CD14-positive monocyte (primary cell): ENCODE measurements around the gene TRABD2B. TPM values are rescaled to one million over a fixed set of nuclear protein-coding genes. Genes with fewer than 3 reads are reported as not detected.

Experiments used
- DNase-seq, 3 donors: peaks; one replicate each; pipeline ENCODE4 v3.0.0-alpha.2; 2011 to 2022
- H2AFZ ChIP-seq: 2 replicates; pipeline ENCODE4 v1.6.0; 2012; ENCODE audit warnings: mild to moderate bottlenecking, low read depth, low read length, inconsistent platforms; ENCODE audit not compliant: insufficient read depth, poor library complexity, severe bottlenecking
- H3K27ac ChIP-seq, 2 donors: 1 replicate in 1 of 2; 2 replicates in 1 of 2; pipeline ENCODE4 v1.5.1; 2012 to 2013; ENCODE audit warnings: low read length in 2 of 2, control low read depth in 1 of 2, inconsistent platforms in 1 of 2, low read depth in 1 of 2, mild to moderate bottlenecking in 1 of 2
- H3K27me3 ChIP-seq, 2 donors: one replicate each; pipeline versions ENCODE4 v1.6.0 to v1.6.1; 2011 to 2013; ENCODE audit warnings: low read length in 2 of 2; ENCODE audit not compliant: control insufficient read depth in 2 of 2, insufficient read depth in 2 of 2
- H3K36me3 ChIP-seq, 2 donors: replicated peaks in 1 of 2; 1 replicate in 1 of 2; 2 replicates in 1 of 2; pipeline versions ENCODE4 v1.5.1 to v1.6.1; 2012 to 2013; ENCODE audit warnings: low read length in 2 of 2, control low read depth in 1 of 2, inconsistent platforms in 1 of 2, mild to moderate bottlenecking in 1 of 2; ENCODE audit not compliant: insufficient read depth in 2 of 2, control insufficient read depth in 1 of 2
- H3K4me1 ChIP-seq, 2 donors: 1 replicate in 1 of 2; 2 replicates in 1 of 2; pipeline versions ENCODE4 v1.5.1 to v1.6.1; 2012 to 2013; ENCODE audit warnings: low read length in 2 of 2, control low read depth in 1 of 2, inconsistent platforms in 1 of 2, mild to moderate bottlenecking in 1 of 2, moderate library complexity in 1 of 2; ENCODE audit not compliant: insufficient read depth in 2 of 2, control insufficient read depth in 1 of 2
- H3K4me2 ChIP-seq: replicated peaks from 2 replicates; pipeline ENCODE3; 2012; ENCODE audit warnings: low read length, moderate library complexity, mild to moderate bottlenecking; ENCODE audit not compliant: poor library complexity, severe bottlenecking; ENCODE audit errors: extremely low read depth
- H3K4me3 ChIP-seq, 3 experiments: fragments of 200-600 bp in 1 of 3; sonication (generic) in 1 of 3; replicated peaks in 1 of 3; 1 replicate in 2 of 3; 2 replicates in 1 of 3; pipeline ENCODE4 v1.5.1; 2011 to 2013; ENCODE audit warnings: low read length in 3 of 3, mild to moderate bottlenecking in 3 of 3, control low read depth in 2 of 3, low read depth in 2 of 3, inconsistent platforms in 1 of 3, moderate library complexity in 1 of 3
- H3K79me2 ChIP-seq: 2 replicates; pipeline ENCODE4 v1.6.0; 2012; ENCODE audit warnings: mild to moderate bottlenecking, control low read depth, inconsistent platforms, low read length, moderate library complexity; ENCODE audit not compliant: insufficient read depth
- H3K9ac ChIP-seq: 2 replicates; pipeline ENCODE4 v1.6.0; 2017; ENCODE audit warnings: low read length, mild to moderate bottlenecking; ENCODE audit not compliant: insufficient read depth, poor library complexity, severe bottlenecking
- H3K9me3 ChIP-seq, 2 donors: replicated peaks in 1 of 2; 1 replicate in 1 of 2; 2 replicates in 1 of 2; pipeline versions ENCODE4 v1.5.1 to v1.6.1; 2012 to 2013; ENCODE audit warnings: low read length in 2 of 2, control low read depth in 1 of 2; ENCODE audit not compliant: control insufficient read depth in 1 of 2, insufficient read depth in 1 of 2
- H4K20me1 ChIP-seq: 2 replicates; pipeline ENCODE4 v1.6.0; 2012; ENCODE audit warnings: mild to moderate bottlenecking, low read length, control low read depth, moderate library complexity; ENCODE audit not compliant: insufficient read depth
- H3K27ac Mint-ChIP-seq, 7 donors: one replicate each; pipeline ENCODE4 v1.8.0; 2020; ENCODE audit warnings: mild to moderate bottlenecking in 7 of 7, mixed read lengths in 7 of 7, moderate library complexity in 6 of 7, inconsistent platforms in 2 of 7
- H3K27me3 Mint-ChIP-seq, 3 donors: one replicate each; pipeline ENCODE4 v1.8.0; 2021 to 2022; ENCODE audit warnings: low read depth in 3 of 3, mild to moderate bottlenecking in 3 of 3, mixed read lengths in 3 of 3, moderate library complexity in 3 of 3, inconsistent platforms in 1 of 3
- H3K36me3 Mint-ChIP-seq, 2 donors: one replicate each; pipeline ENCODE4 v1.8.0; 2020; ENCODE audit warnings: mixed read lengths in 2 of 2, inconsistent platforms in 1 of 2, mild to moderate bottlenecking in 1 of 2
- H3K4me1 Mint-ChIP-seq: one replicate; pipeline ENCODE4 v1.8.0; 2020; ENCODE audit warnings: mild to moderate bottlenecking, mixed read lengths
- H3K4me3 Mint-ChIP-seq, 2 donors: one replicate each; pipeline ENCODE4 v1.8.0; 2020; ENCODE audit warnings: mild to moderate bottlenecking in 2 of 2, mixed read lengths in 2 of 2, moderate library complexity in 1 of 2
- H3K9me3 Mint-ChIP-seq, 7 donors: one replicate each; pipeline ENCODE4 v1.8.0; 2020 to 2022; ENCODE audit warnings: mixed read lengths in 7 of 7, mild to moderate bottlenecking in 6 of 7, moderate library complexity in 6 of 7, inconsistent platforms in 2 of 7
- WGBS: methylation state at CpG from one replicate; pipeline ENCODE4 v1.1.5; 2013; ENCODE audit warnings: missing lambda C conversion rate; ENCODE audit not compliant: insufficient coverage; 5-methylcytosine and 5-hydroxymethylcytosine counted together
- intact Hi-C, 2 donors: fragments of 100-400 bp; cut with micrococcal nuclease; formaldehyde crosslinking; loops; one replicate each; pipeline versions ENCODE4 v1.15.0 to v1.15.1; 2023
- polyA plus RNA-seq, 3 donors: library from polyadenylated mRNA; depleted of rRNA in 1 of 3; unstranded in 2 of 3; stranded (reverse) in 1 of 3; fragments of 300-500 nt in 2 of 3; fragments of >200 nt in 1 of 3; fragmentation: Illumina TruSeq in 2 of 3; gene quantifications; 1 replicate in 2 of 3; 2 replicates in 1 of 3; pipeline ENCODE4 v1.2.3, GENCODE V29; 2012 to 2021
- TF ChIP-seq, protein P1 (sequence below): fragments of 200-600 bp; IDR thresholded peaks from one replicate; pipeline ENCODE4 v1.8.0; 2022; ENCODE audit warnings: antibody characterized with exemption, mild to moderate bottlenecking

TRABD2B gene
- polyA plus RNA-seq, 3 donors = not detected

- H3K9me3 Mint-ChIP-seq = peaks cover 0 to 3% (median 0%) of the 10 kb centered on the region in 7 donors
- no peak overlapping the region for H3K4me3 ChIP-seq
- H3K9me3 ChIP-seq = peaks cover 0 to 6% of the 10 kb centered on the region in 2 donors
- no peaks in the 10 kb centered on the region for H4K20me1 ChIP-seq
- no peak overlapping the region for H3K27ac ChIP-seq
- no peaks in the 10 kb centered on the region for H3K36me3 Mint-ChIP-seq
- H2AFZ ChIP-seq = no peak overlapping the region
- TF ChIP-seq, protein P1, sequence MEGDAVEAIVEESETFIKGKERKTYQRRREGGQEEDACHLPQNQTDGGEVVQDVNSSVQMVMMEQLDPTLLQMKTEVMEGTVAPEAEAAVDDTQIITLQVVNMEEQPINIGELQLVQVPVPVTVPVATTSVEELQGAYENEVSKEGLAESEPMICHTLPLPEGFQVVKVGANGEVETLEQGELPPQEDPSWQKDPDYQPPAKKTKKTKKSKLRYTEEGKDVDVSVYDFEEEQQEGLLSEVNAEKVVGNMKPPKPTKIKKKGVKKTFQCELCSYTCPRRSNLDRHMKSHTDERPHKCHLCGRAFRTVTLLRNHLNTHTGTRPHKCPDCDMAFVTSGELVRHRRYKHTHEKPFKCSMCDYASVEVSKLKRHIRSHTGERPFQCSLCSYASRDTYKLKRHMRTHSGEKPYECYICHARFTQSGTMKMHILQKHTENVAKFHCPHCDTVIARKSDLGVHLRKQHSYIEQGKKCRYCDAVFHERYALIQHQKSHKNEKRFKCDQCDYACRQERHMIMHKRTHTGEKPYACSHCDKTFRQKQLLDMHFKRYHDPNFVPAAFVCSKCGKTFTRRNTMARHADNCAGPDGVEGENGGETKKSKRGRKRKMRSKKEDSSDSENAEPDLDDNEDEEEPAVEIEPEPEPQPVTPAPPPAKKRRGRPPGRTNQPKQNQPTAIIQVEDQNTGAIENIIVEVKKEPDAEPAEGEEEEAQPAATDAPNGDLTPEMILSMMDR = no peak
- peaks cover 14% of the 10 kb centered on the region for H3K4me1 Mint-ChIP-seq
- H3K27me3 ChIP-seq = peaks cover 32 to 76% of the 10 kb centered on the region in 2 donors
- intact Hi-C loops = loop anchor here (5.0 to 10.0 kb wide), 2 partner anchors 278 to 325 kb away; partner anchors contain the start of gene FOXD2 (in 1 of the 2)
- 82% methylated on average over 5 of the region's 16 CpGs for WGBS
- peak overlapping the region in 1 of 2 donors; percentile 11 for H3K4me3 Mint-ChIP-seq
- no peak for DNase-seq
- H3K27me3 Mint-ChIP-seq = peaks cover 66 to 68% (median 68%) of the 10 kb centered on the region in 3 donors
- H3K4me2 ChIP-seq = no peak overlapping the region
- no peaks in the 10 kb centered on the region for H3K79me2 ChIP-seq
- H3K36me3 ChIP-seq = no peaks in the 10 kb centered on the region
- H3K9ac ChIP-seq = no peak overlapping the region
- H3K27ac Mint-ChIP-seq = no peak overlapping the region
- H3K4me1 ChIP-seq = peaks cover 9 to 15% of the 10 kb centered on the region in 2 donors
Observed at GRCh38 chr1:47712596-47713299, 284.4 kb downstream of the TRABD2B start.

- Mint-ChIP-seq H3K27ac (no peak overlapping the region), H3K4me3 (peak overlapping the region in 1 of 2 donors; percentile 72), H3K27me3 (peaks cover 73 to 74% (median 74%) of the 10 kb centered on the region in 3 donors), H3K4me1 (peaks cover 14% of the 10 kb centered on the region), H3K36me3 (no peaks in the 10 kb centered on the region), H3K9me3 (peaks cover 0 to 3% (median 0%) of the 10 kb centered on the region in 7 donors)
- H4K20me1 ChIP-seq = no peaks in the 10 kb centered on the region
- H3K4me1 ChIP-seq = peaks cover 9 to 15% of the 10 kb centered on the region in 2 donors
- H3K27me3 ChIP-seq = peaks cover 38 to 84% of the 10 kb centered on the region in 2 donors
- no peak overlapping the region for H3K9ac ChIP-seq
- H3K4me2 ChIP-seq = no peak overlapping the region
- H3K36me3 ChIP-seq = no peaks in the 10 kb centered on the region
- DNase-seq = no peak
- intact Hi-C loops = loop anchor here (5.0 to 10.0 kb wide), 2 partner anchors 277 to 325 kb away; partner anchors contain the start of gene FOXD2 (in 1 of the 2)
- WGBS = 66% methylated on average over 6 of the region's 6 CpGs
- no peak overlapping the region for H3K4me3 ChIP-seq
- no peak overlapping the region for H2AFZ ChIP-seq
- H3K27ac ChIP-seq = no peak overlapping the region
- H3K9me3 ChIP-seq = peaks cover 0 to 9% of the 10 kb centered on the region in 2 donors
- H3K79me2 ChIP-seq = no peaks in the 10 kb centered on the region
- TF ChIP-seq, protein P1 = no peak
Observed at GRCh38 chr1:47711848-47712492, 285.2 kb downstream of the TRABD2B start.
